ENCODE results near the gene CAMTA1.

Gene CAMTA1

GRCh38 chr1:7422561-7422960 is 637.3 kb downstream of the CAMTA1 start:
- no peak overlapping the region for H3K9ac ChIP-seq (ENCODE audit: low read length)
- H3K36me3 ChIP-seq (ENCODE audit: low read length) = no peaks in the 10 kb centered on the region
- no peak overlapping the region for H3K4me3 ChIP-seq (ENCODE audit: insufficient read depth, low read length, poor library complexity, severe bottlenecking)
- H3K9me2 ChIP-seq (replicated peaks; ENCODE audit: insufficient read depth, low read length) = no peaks in the 10 kb centered on the region
- no peaks in the 10 kb centered on the region for H3F3A ChIP-seq (ENCODE audit: insufficient read depth)
- H3K79me2 ChIP-seq (ENCODE audit: insufficient read depth, low read length) = no peaks in the 10 kb centered on the region
- H3K27me3 ChIP-seq (ENCODE audit: low read length) = no peaks in the 10 kb centered on the region
- no peaks in the 10 kb centered on the region for H4K20me1 ChIP-seq (ENCODE audit: low read depth, low read length)
- TF ChIP-seq CTCF (IDR thresholded peaks at IDR 0.05; ENCODE audit: insufficient read depth, low read length, poor library complexity, severe bottlenecking) (no peak), EZH2phosphoT487 (conservative IDR thresholded peaks at IDR 0.05; ENCODE audit: low read length) (no peak)
- H3K9me3 ChIP-seq (ENCODE audit: insufficient read depth, low read length) = no peaks in the 10 kb centered on the region
- H3K27ac ChIP-seq (ENCODE audit: low read depth, low read length) = no peak overlapping the region
- no peak overlapping the region for H3K4me2 ChIP-seq (ENCODE audit: low read depth, low read length, poor library complexity, severe bottlenecking)
- no peak overlapping the region for H2AFZ ChIP-seq (ENCODE audit: low read depth, low read length, severe bottlenecking)

- Histone ChIP-seq H3K9ac (ENCODE audit: low read length) (no peak overlapping the region), H3K4me3 (ENCODE audit: insufficient read depth, low read length, poor library complexity, severe bottlenecking) (no peak overlapping the region), H3K27ac (ENCODE audit: low read depth, low read length) (no peak overlapping the region), H3F3A (ENCODE audit: insufficient read depth) (no peaks in the 10 kb centered on the region), H4K20me1 (ENCODE audit: low read depth, low read length) (no peaks in the 10 kb centered on the region), H3K27me3 (ENCODE audit: low read length) (no peaks in the 10 kb centered on the region), H3K9me3 (ENCODE audit: insufficient read depth, low read length) (no peaks in the 10 kb centered on the region), H3K9me2 (replicated peaks; ENCODE audit: insufficient read depth, low read length) (no peaks in the 10 kb centered on the region), H2AFZ (ENCODE audit: low read depth, low read length, severe bottlenecking) (no peak overlapping the region), H3K79me2 (ENCODE audit: insufficient read depth, low read length) (no peaks in the 10 kb centered on the region), H3K36me3 (ENCODE audit: low read length) (no peaks in the 10 kb centered on the region), H3K4me2 (ENCODE audit: low read depth, low read length, poor library complexity, severe bottlenecking) (no peak overlapping the region)
- TF ChIP-seq CTCF (IDR thresholded peaks at IDR 0.05; ENCODE audit: insufficient read depth, low read length, poor library complexity, severe bottlenecking) = no peak
- TF ChIP-seq EZH2phosphoT487 (conservative IDR thresholded peaks at IDR 0.05; ENCODE audit: low read length) = no peak
Observed at GRCh38 chr1:7422966-7423365, 637.7 kb downstream of the CAMTA1 start.

GRCh38 chr1:7424352-7424890 is 639.2 kb downstream of the CAMTA1 start:
- no peaks in the 10 kb centered on the region for H3K79me2 ChIP-seq (ENCODE audit: insufficient read depth, low read length)
- TF ChIP-seq CTCF (IDR thresholded peaks at IDR 0.05; ENCODE audit: insufficient read depth, low read length, poor library complexity, severe bottlenecking) (no peak), EZH2phosphoT487 (conservative IDR thresholded peaks at IDR 0.05; ENCODE audit: low read length) (no peak)
- H3K4me3 ChIP-seq (ENCODE audit: insufficient read depth, low read length, poor library complexity, severe bottlenecking) = no peak overlapping the region
- H3K9me2 ChIP-seq (replicated peaks; ENCODE audit: insufficient read depth, low read length) = no peaks in the 10 kb centered on the region
- H3K36me3 ChIP-seq (ENCODE audit: low read length) = no peaks in the 10 kb centered on the region
- H2AFZ ChIP-seq (ENCODE audit: low read depth, low read length, severe bottlenecking) = no peak overlapping the region
- no peaks in the 10 kb centered on the region for H4K20me1 ChIP-seq (ENCODE audit: low read depth, low read length)
- H3K9me3 ChIP-seq (ENCODE audit: insufficient read depth, low read length) = no peaks in the 10 kb centered on the region
- H3F3A ChIP-seq (ENCODE audit: insufficient read depth) = no peaks in the 10 kb centered on the region
- H3K9ac ChIP-seq (ENCODE audit: low read length) = no peak overlapping the region
- H3K27me3 ChIP-seq (ENCODE audit: low read length) = no peaks in the 10 kb centered on the region
- no peak overlapping the region for H3K27ac ChIP-seq (ENCODE audit: low read depth, low read length)
- no peak overlapping the region for H3K4me2 ChIP-seq (ENCODE audit: low read depth, low read length, poor library complexity, severe bottlenecking)

All from SU-DHL-6 (cell line).